ENCODE results near the gene VAC14. TPM values are rescaled to one million over a fixed set of nuclear protein-coding genes. Genes with fewer than 3 reads are reported as not detected.

The VAC14 gene
- total and polyA plus RNA-seq, 2 experiments from 2014 or later, result 42.3 to 77.7 TPM

DNA sequence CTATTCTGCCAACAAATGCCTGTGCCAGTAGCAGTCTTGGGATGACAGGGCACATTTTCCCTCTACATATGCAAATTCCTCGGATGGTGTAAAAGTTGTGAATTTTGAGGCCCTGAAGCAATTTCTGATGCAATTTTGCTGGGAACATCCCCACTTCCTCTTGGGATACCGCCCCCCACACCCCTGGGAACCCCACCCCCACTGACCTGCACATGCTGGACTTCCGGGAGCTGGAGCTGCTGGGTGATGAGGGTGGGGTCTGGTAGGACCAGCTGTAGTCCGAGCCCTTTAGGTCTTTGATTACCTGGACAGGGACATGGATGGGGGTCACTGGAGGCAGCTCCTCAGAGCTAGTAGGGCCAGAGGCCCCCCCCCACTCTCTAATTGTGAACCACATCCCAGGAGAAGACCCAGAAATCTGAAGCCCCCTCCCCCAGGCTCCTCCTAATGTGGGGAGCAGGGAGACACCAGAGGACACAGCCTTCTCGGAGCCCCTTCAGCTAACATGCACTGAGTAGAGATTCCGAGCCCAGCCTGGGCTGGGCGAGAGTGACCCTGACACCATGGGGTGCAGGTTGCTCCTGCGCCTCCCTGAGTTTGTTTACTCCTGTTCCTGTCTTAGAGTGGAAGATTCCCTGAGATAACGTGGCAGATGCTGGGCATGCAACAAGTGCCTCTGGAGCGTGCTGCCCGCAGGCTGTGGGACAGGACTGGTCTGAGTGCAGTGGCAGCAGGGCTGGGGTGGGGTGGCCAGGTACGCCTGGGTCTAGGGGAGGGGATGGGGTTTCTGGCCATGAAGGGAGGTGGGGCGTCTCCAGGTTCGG, 124.1 kb downstream of the VAC14 start (continued):
- no peak for TF ChIP-seq ZNF462 (CRISPR knock-in tag; IDR thresholded peaks at IDR 0.05)

DNA sequence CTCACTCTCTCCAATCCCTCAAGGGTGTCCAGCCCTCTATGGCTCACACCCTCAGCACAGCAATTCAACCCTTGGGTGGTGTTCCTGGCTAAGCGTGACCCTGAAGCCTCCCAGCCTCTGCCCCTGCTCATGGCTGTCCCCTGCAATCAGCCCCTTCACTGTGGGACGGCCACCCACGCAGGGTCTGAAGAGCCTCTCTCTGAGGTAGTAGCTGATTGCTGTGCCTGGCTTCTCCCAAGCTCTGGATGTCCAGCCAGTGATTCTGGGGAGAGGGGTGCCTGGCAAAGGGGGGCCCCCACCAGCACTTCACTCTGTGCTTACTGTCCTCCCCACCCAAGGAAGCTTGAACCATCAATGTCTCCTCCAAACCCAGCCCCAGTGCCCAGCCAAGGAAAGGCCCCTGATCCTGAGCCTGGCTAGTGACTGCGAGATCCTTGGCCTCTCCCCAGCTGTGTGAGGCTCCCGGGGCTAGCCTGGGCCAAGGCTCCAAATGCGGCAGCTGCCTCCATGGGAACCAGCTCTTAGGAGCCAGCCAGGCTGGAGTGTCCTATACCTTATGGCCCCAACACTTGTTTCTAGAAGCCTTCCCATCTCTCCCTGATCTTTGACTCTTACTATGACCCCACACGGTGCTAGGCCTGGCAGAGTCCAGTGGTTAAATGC, 125.0 kb downstream of the VAC14 start:
- ATAC-seq, result no peak
- Mint-ChIP-seq H3K27ac (peak overlapping the region; percentile 89), H3K36me3 (ENCODE audit: low read depth) (peaks cover 20% of the 10 kb centered on the region)

More for the DNA sequence above, 125.0 kb downstream of the VAC14 start:
- no peaks in the 10 kb centered on the region for H3K79me2 ChIP-seq (replicated peaks; ENCODE audit: insufficient read depth)
- no peaks in the 10 kb centered on the region for H3K36me3 ChIP-seq (ENCODE audit: insufficient read depth)
- TF ChIP-seq CREB1 (CRISPR knock-in tag; IDR thresholded peaks at IDR 0.05; ENCODE audit: low read depth) (no peak), POLR2AphosphoS5 (IDR thresholded peaks at IDR 0.05; ENCODE audit: low read depth) (no peak), NANOG (IDR thresholded peaks at IDR 0.05; ENCODE audit: borderline replicate concordance) (no peak)
- H3K9me2 ChIP-seq (ENCODE audit: insufficient read depth), result no peaks in the 10 kb centered on the region
- no peak for DNase-seq (ENCODE audit: low spot score)
- H3F3A ChIP-seq (replicated peaks; ENCODE audit: low read depth), result peaks cover 5% of the 10 kb centered on the region; the same call in 1 of the 2 replicates
- H3K4me3 ChIP-seq, result no peak overlapping the region
- peaks cover 13% of the 10 kb centered on the region for H3K4me1 Mint-ChIP-seq
- no peak overlapping the region for H3K4me2 ChIP-seq
- H3K9me3 Mint-ChIP-seq, result no peaks in the 10 kb centered on the region
- no peak overlapping the region for H3K4me3 Mint-ChIP-seq
- no peaks in the 10 kb centered on the region for H3K27me3 ChIP-seq (ENCODE audit: insufficient read depth)
- H4K20me1 ChIP-seq (replicated peaks; ENCODE audit: insufficient read depth), result 0 out of 2 replicates have a peak, but pooled peaks cover 3% of the 10 kb centered on the region
- H3K27me3 Mint-ChIP-seq (ENCODE audit: insufficient read depth, low read depth, poor library complexity), result peaks cover 7% of the 10 kb centered on the region
- H2AFZ ChIP-seq, result no peak overlapping the region
- peaks cover 7% of the 10 kb centered on the region for H3K4me1 ChIP-seq (ENCODE audit: insufficient read depth)
- no peak overlapping the region for H3K27ac ChIP-seq (ENCODE audit: low read depth)

Data from GM23338 (cell line).